Measurements from ENCODE around the gene RRP15. TPM values are rescaled to one million over a fixed set of nuclear protein-coding genes. Genes with fewer than 3 reads are reported as not detected.

Gene RRP15
- total RNA-seq, 6 experiments from 2014 or later, result 24.9 to 33.6 (median 30.5) TPM

DNA sequence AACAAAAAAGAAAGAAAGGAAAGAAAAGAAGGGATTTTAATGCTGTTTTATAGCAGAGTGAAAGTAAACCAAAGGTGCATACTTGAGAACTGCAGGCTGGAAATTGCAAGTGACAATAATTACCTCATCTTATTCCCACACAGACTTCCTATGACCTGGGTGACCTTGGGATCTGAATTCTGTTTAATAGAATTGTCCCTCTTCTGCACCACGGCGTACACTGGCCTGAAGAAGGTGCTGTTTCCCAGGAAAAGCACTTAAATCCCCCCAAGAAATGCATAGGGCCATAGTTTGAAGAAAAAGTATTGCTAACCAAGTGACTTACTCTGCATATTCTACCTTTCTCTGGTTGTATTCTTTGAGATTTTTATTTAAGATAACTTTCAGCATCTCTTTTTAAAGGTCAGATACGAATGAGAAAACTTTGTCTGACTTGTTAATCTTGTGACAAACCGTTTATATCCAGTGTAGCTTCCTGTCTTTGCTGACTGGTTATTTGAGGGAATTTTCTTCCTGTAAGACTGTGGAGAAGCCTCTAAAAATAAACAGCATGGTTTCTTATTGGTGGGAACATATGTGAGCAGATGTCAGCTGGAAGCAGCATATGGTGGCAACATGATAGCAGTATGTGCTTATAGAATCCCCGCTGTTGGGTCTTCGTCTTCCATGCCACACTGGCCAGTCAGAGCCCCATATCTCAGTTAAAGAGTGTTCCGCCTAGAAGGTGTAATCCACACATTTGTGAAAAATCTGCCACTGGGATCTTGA is 76.4 kb downstream of the RRP15 start:
- DNase-seq, result peak; percentile 38
- Mint-ChIP-seq H3K4me1 (ENCODE audit: low read depth) (peaks cover 21% of the 10 kb centered on the region), H3K36me3 (ENCODE audit: low read depth) (no peaks in the 10 kb centered on the region), H3K27me3 (ENCODE audit: insufficient read depth) (no peaks in the 10 kb centered on the region; the same call in 1 of the 2 replicates), H3K4me3 (no peak overlapping the region), H3K9me3 (no peaks in the 10 kb centered on the region), H3K27ac (no peak overlapping the region)
- TF ChIP-seq, protein P1, sequence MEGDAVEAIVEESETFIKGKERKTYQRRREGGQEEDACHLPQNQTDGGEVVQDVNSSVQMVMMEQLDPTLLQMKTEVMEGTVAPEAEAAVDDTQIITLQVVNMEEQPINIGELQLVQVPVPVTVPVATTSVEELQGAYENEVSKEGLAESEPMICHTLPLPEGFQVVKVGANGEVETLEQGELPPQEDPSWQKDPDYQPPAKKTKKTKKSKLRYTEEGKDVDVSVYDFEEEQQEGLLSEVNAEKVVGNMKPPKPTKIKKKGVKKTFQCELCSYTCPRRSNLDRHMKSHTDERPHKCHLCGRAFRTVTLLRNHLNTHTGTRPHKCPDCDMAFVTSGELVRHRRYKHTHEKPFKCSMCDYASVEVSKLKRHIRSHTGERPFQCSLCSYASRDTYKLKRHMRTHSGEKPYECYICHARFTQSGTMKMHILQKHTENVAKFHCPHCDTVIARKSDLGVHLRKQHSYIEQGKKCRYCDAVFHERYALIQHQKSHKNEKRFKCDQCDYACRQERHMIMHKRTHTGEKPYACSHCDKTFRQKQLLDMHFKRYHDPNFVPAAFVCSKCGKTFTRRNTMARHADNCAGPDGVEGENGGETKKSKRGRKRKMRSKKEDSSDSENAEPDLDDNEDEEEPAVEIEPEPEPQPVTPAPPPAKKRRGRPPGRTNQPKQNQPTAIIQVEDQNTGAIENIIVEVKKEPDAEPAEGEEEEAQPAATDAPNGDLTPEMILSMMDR (IDR thresholded peaks at IDR 0.05), result peak; percentile 80

DNA sequence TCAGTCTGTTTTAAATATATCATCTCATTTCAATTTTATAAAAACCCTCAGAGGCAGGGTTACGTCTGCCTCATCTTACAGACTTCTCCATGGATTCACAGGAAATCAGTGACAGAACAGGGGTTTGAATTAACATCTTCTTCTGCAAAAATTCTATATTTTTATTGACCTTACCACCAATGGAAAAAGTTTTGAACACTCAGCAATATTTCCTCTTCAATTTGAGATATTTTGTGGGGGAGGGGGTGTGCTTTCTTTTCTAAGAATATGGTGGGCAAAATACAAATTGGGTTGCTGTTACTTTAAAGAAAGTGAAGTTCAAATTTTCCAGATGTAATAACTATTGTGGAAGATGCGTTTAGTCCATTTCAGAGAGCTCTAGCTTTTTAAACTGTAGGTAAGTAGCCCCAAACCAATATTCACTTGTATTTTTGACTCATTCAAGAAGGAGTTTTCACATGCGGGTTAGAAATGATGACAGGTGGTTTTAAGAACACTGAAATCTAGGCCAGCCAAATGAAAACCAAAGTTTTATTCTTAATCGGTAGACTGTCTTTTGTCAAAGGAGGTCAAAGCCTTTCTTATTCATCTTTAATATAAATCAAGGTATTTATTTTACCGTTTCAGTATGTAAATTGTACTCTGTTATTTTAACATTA is 77.5 kb downstream of the RRP15 start:
- H3K4me3 Mint-ChIP-seq, result no peak overlapping the region
- TF ChIP-seq, protein P1 (IDR thresholded peaks at IDR 0.05), result no peak
- DNase-seq, result no peak
- H3K4me1 Mint-ChIP-seq (ENCODE audit: low read depth), result peaks cover 26% of the 10 kb centered on the region
- no peaks in the 10 kb centered on the region; the same call in 1 of the 2 replicates for H3K27me3 Mint-ChIP-seq (ENCODE audit: insufficient read depth)
- H3K9me3 Mint-ChIP-seq, result no peaks in the 10 kb centered on the region
- H3K27ac Mint-ChIP-seq, result no peak overlapping the region
- H3K36me3 Mint-ChIP-seq (ENCODE audit: low read depth), result no peaks in the 10 kb centered on the region

DNA sequence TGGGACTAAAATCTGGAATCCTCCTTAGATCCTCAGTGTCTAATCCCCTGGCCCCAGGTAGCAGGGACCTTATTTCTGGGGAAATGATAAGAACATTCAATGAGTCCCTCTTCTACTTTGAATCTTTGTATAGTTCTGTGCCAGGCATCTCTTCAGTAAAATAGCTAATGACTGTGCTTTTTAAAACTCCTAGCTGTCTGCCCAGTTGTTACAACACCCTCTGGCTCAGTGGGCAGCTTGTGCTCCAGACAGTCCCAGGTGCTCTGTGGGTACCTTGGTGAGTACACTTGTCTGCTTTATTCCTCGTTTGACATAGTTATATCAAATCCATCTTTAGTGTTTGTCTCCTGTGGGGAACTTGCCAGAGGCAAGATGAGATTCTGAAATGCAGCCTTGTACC is 78.0 kb downstream of the RRP15 start:
- H3K4me3 Mint-ChIP-seq, result no peak overlapping the region

DNA sequence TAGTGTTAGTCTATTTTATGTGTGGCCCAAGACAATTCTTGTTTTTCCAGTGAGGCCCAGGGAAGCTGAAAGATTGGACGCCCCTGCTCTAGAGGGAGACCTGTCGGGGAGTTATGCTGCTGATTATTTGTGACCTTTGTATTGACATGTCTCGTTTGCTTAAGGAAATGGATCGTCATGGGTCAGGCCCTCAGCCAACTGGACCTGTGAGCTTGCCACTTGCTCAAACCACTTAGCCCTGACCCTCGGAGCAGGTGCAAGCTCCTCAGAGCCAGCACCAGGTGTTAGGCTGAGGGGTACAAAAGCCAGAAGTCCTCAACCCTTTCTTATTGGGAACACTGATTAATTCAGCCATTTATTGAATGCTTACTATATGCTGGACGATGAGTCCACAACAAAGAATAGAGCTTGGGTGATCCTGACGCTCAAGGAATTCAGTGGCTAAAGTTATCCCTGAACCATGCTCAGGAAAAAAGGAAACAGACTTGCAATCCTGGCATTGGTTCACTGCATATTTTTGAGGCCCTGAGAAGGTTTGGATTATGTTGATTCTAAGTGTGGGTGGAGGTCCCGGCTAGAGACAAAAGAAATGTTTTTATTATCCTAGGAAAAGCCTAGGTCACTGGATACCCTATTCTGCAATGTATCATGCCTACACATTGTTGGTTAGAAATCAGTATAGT is 79.1 kb downstream of the RRP15 start:
- TF ChIP-seq, protein P1 (IDR thresholded peaks at IDR 0.05), result no peak
- peaks cover 26% of the 10 kb centered on the region for H3K4me1 Mint-ChIP-seq (ENCODE audit: low read depth)
- no peak for DNase-seq
- H3K9me3 Mint-ChIP-seq, result no peaks in the 10 kb centered on the region
- H3K27ac Mint-ChIP-seq, result no peak overlapping the region
- 0 out of 2 replicates have a peak, but pooled peaks cover 5% of the 10 kb centered on the region for H3K36me3 Mint-ChIP-seq (ENCODE audit: low read depth)
- no peaks in the 10 kb centered on the region; the same call in 1 of the 2 replicates for H3K27me3 Mint-ChIP-seq (ENCODE audit: insufficient read depth)
- no peak overlapping the region for H3K4me3 Mint-ChIP-seq

More for the DNA sequence above, 78.0 kb downstream of the RRP15 start:
- Mint-ChIP-seq H3K27ac (no peak overlapping the region), H3K36me3 (ENCODE audit: low read depth) (no peaks in the 10 kb centered on the region), H3K9me3 (no peaks in the 10 kb centered on the region), H3K4me1 (ENCODE audit: low read depth) (peaks cover 26% of the 10 kb centered on the region), H3K27me3 (ENCODE audit: insufficient read depth) (no peaks in the 10 kb centered on the region; the same call in 1 of the 2 replicates)
- no peak for DNase-seq
- TF ChIP-seq, protein P1 (IDR thresholded peaks at IDR 0.05), result no peak

DNA sequence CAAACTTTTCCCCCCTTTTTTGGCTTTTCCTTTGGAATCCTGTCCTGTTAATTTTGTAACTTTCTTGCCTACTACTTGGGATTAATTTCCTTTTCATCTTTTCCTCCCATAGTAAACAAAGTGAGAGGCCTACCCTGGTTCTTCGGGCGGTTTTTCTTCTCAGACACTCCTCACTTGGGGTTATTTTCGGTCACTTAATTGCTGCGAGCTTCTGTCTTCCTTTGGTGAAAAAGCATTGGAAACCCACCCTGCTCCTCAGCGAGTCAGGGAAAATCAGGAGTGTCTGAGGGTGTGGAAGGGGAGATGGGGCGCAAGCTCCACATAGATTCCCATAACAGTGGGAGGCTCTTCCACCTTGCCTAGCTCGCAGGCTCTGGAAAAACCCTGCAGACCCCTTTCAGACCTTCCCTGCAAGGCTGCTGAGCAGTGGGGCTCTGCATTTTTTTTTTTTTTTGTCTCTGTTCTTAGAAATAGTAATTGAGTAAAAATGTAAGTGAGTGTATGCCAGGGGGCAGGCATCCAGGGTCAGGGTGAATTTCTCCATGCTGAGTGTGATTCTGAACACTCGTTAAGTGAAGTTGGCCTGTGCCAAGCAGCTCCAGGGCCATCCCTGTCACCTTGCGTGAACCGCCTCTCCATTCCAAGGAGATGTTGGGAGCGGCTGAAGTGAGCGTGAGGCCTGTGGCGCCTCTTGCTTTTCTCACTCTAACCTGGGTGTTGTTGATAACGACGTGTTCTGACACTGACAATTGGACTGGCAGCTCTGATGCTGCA is 80.3 kb downstream of the RRP15 start:
- Mint-ChIP-seq H3K27ac (no peak overlapping the region), H3K27me3 (ENCODE audit: insufficient read depth) (no peaks in the 10 kb centered on the region; the same call in 1 of the 2 replicates), H3K9me3 (no peaks in the 10 kb centered on the region), H3K4me1 (ENCODE audit: low read depth) (peaks cover 38% of the 10 kb centered on the region), H3K4me3 (no peak overlapping the region), H3K36me3 (ENCODE audit: low read depth) (0 out of 2 replicates have a peak, but pooled peaks cover 13% of the 10 kb centered on the region)
- TF ChIP-seq, protein P1 (IDR thresholded peaks at IDR 0.05), result no peak
- DNase-seq, result no peak
